Endothelial cell of umbilical vein (primary cell): ENCODE measurements around the gene HEATR5A. TPM values are rescaled to one million over a fixed set of nuclear protein-coding genes. Genes with fewer than 3 reads are reported as not detected.
"Not testable (repeated sequence)": the region's sequence is repeated elsewhere in the genome, so short reads cannot be mapped to it uniquely, and the experiment has no call there.

ENCODE experiments used
- BruUV-seq: library from RNA; stranded (reverse); fragments of 400-500 nt; replicated peaks from 2 replicates; lab custom pipeline; 2021; lab: Mats Ljungman, UMichigan
- CTCF ChIA-PET: fragments of 300-600, 350-600 bp; sonication (Branson Sonifier 250); formaldehyde crosslinking; loops from one replicate; lab custom pipeline; 2021; ENCODE audit warnings: antibody characterized with exemption, inconsistent platforms; lab: Charles Lee
- POLR2A ChIA-PET: fragments of 300-600, 350-600 bp; sonication (Branson Sonifier 250); formaldehyde crosslinking; loops from one replicate; lab custom pipeline; 2021; ENCODE audit warnings: antibody characterized with exemption, inconsistent platforms; lab: Charles Lee
- DNase-seq: peaks from one replicate; pipeline ENCODE4 v3.0.0-alpha.2; 2011; ENCODE audit warnings: low read depth, low spot score
- FAIRE-seq: peaks from 2 replicates; lab custom pipeline; 2011; peaks lifted over from hg19 to GRCh38; lab: Jason Lieb, UNC
- H2AFZ ChIP-seq: 2 replicates; pipeline ENCODE4 v1.6.0; 2012; ENCODE audit warnings: low read depth, low read length, control low read depth, inconsistent platforms
- H3K27ac ChIP-seq: 2 replicates; pipeline ENCODE4 v1.5.1; 2011; ENCODE audit warnings: low read depth, mild to moderate bottlenecking, control low read depth, low read length, moderate library complexity; ENCODE audit not compliant: insufficient read depth
- H3K27me3 ChIP-seq, 2 experiments: 2 replicates each; pipeline versions ENCODE4 v1.6.0 to v1.6.1; 2011; ENCODE audit warnings: low read length in 2 of 2, mixed read lengths in 1 of 2; ENCODE audit not compliant: control insufficient read depth in 2 of 2, insufficient read depth in 2 of 2
- H3K36me3 ChIP-seq, 2 experiments: 2 replicates in 1 of 2; 3 replicates in 1 of 2; pipeline ENCODE4 v1.5.1; 2011; ENCODE audit warnings: low read length in 2 of 2, mild to moderate bottlenecking in 1 of 2, moderate library complexity in 1 of 2; ENCODE audit not compliant: control insufficient read depth in 2 of 2, insufficient read depth in 2 of 2; ENCODE audit errors: extremely low read depth in 1 of 2
- H3K4me1 ChIP-seq: 3 replicates; pipeline ENCODE4 v1.5.1; 2011; ENCODE audit warnings: mild to moderate bottlenecking, low read length; ENCODE audit not compliant: control insufficient read depth, insufficient read depth; ENCODE audit errors: extremely low read depth
- H3K4me2 ChIP-seq: 2 replicates; pipeline ENCODE4 v1.6.1; 2011; ENCODE audit warnings: low read length, control low read depth, mixed read lengths; ENCODE audit not compliant: insufficient read depth
- H3K4me3 ChIP-seq, 3 experiments: fragments of 200-600 bp in 1 of 3; sonication (generic), shearing (Covaris generic) in 1 of 3; replicated peaks in 1 of 3; 2 replicates each; pipeline ENCODE4 v1.5.1; 2011 to 2016; ENCODE audit warnings: control low read depth in 3 of 3, low read length in 3 of 3, mild to moderate bottlenecking in 2 of 3, inconsistent platforms in 1 of 3, low read depth in 1 of 3, moderate library complexity in 1 of 3; ENCODE audit not compliant: insufficient read depth in 1 of 3
- H3K79me2 ChIP-seq: 2 replicates; pipeline ENCODE4 v1.6.0; 2012; ENCODE audit warnings: low read length, inconsistent platforms; ENCODE audit not compliant: control insufficient read depth, insufficient read depth
- H3K9ac ChIP-seq: replicated peaks from 2 replicates; pipeline ENCODE3; 2011; ENCODE audit warnings: low read length, control low read depth; ENCODE audit not compliant: insufficient read depth; ENCODE audit errors: extremely low read depth
- H3K9me1 ChIP-seq: replicated peaks from 3 replicates; pipeline ENCODE4 v1.6.0; 2011; ENCODE audit warnings: mild to moderate bottlenecking, low read length; ENCODE audit not compliant: control insufficient read depth, insufficient read depth; ENCODE audit errors: extremely low read depth
- H3K9me3 ChIP-seq: replicated peaks from 2 replicates; pipeline ENCODE4 v1.5.1; 2012; ENCODE audit warnings: low read length, inconsistent platforms; ENCODE audit not compliant: control insufficient read depth, insufficient read depth
- H4K20me1 ChIP-seq: replicated peaks from 2 replicates; pipeline ENCODE3; 2011; ENCODE audit warnings: mild to moderate bottlenecking, low read length; ENCODE audit not compliant: control insufficient read depth, insufficient read depth; ENCODE audit errors: extremely low read depth
- EZH2 ChIP-seq: IDR thresholded peaks from 2 replicates; pipeline ENCODE4 v1.6.1; 2012; ENCODE audit warnings: borderline replicate concordance, low read depth, mild to moderate bottlenecking, moderate library complexity, low read length, inconsistent platforms; ENCODE audit not compliant: severe bottlenecking
- FOS ChIP-seq: IDR thresholded peaks from 2 replicates; pipeline ENCODE4 v1.6.1; 2011; ENCODE audit warnings: mild to moderate bottlenecking, low read length, moderate library complexity, borderline replicate concordance; ENCODE audit not compliant: insufficient read depth
- GATA2 ChIP-seq: IDR thresholded peaks from 2 replicates; pipeline ENCODE4 v1.7.0; 2011; ENCODE audit warnings: low read depth, mild to moderate bottlenecking, moderate library complexity, mixed read lengths, low read length; ENCODE audit not compliant: insufficient read length, insufficient read depth
- JUN ChIP-seq: IDR thresholded peaks from 2 replicates; pipeline ENCODE4 v1.6.1; 2011; ENCODE audit warnings: borderline replicate concordance, low read depth; ENCODE audit not compliant: insufficient read length, insufficient read depth
- MAX ChIP-seq: IDR thresholded peaks from 2 replicates; pipeline ENCODE4 v1.6.1; 2011; ENCODE audit not compliant: insufficient read depth, insufficient read length
- MYC ChIP-seq: IDR thresholded peaks from one replicate; pipeline ENCODE4 v1.6.1; 2011; ENCODE audit warnings: mild to moderate bottlenecking, low read depth, low read length
- POLR2A ChIP-seq: IDR thresholded peaks from 2 replicates; pipeline ENCODE4 v1.6.1; 2012; ENCODE audit warnings: low read depth, mild to moderate bottlenecking, control low read depth, low read length
- POLR2AphosphoS5 ChIP-seq: IDR thresholded peaks from 2 replicates; pipeline ENCODE4 v1.6.1; 2012; ENCODE audit warnings: low read depth, mild to moderate bottlenecking, control low read depth, low read length, moderate library complexity; ENCODE audit not compliant: insufficient read depth
- dilution Hi-C: fragments of 300-500 bp; cut with MboI; formaldehyde crosslinking; loops from one replicate; pipeline ENCODE4 v1.15.0; 2019; ENCODE audit warnings: low sequenced_read_pairs; ENCODE audit not compliant: extremely low pct_ligation_motif_present
- intact Hi-C: fragments of 100-400 bp; cut with micrococcal nuclease; formaldehyde crosslinking; loops from one replicate; pipeline ENCODE4 v1.10.0; 2022
- polyA plus RNA-seq, 4 experiments: library from polyadenylated mRNA; depleted of rRNA in 3 of 4; stranded (reverse) in 3 of 4; unstranded in 1 of 4; fragments of >200 nt; gene quantifications; 2 replicates each; pipeline versions ENCODE4 v1.2.1 to v1.2.3, GENCODE V29; 2011 to 2012; ENCODE audit warnings: missing spikeins in 1 of 4
- total RNA-seq: library from RNA; stranded (reverse); gene quantifications from 2 replicates; pipeline ENCODE4 v1.2.3, GENCODE V29; 2021
- TF ChIP-seq, protein P1 (sequence below), 2 donors: IDR thresholded peaks; 1 replicate in 1 of 2; 2 replicates in 1 of 2; pipeline ENCODE4 v1.5.1; 2011; ENCODE audit warnings: low read length in 2 of 2, mild to moderate bottlenecking in 2 of 2, moderate library complexity in 2 of 2, control low read depth in 1 of 2, inconsistent platforms in 1 of 2, low read depth in 1 of 2; ENCODE audit not compliant: insufficient read depth in 1 of 2; ENCODE audit errors: extremely low read depth in 1 of 2

The HEATR5A gene
- total and polyA plus RNA-seq, 2 donors (not counting 3 experiments of a cell fraction or from before 2014, with no cell fraction given) = 12.6 to 45.3 TPM

DNA sequence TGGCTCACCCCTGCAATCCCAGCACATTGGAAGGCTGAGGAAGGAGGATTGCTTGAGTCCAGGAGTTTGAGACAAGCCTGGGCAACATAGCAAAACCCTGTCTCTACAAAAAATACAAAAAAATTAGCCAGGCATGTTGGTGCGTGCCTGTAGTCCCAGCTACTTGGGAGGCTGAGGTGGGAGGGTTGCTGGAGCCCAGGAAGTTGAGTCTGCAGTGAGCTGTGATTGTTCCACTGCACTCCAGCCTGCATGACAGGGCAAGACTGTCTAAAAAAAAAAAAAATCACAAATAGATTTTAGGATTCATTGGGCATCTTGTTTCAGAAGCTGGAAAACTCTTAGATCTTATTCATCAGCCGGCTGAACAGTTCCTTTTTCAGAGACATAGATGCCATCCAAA lies 42.1 kb upstream of the HEATR5A start:
- H3K79me2 ChIP-seq, H3K27me3 ChIP-seq, dilution Hi-C loops, POLR2A ChIA-PET, DNase-seq, FAIRE-seq, H3K9me1 ChIP-seq, H3K4me1 ChIP-seq, H3K4me3 ChIP-seq, H3K9ac ChIP-seq, H2AFZ ChIP-seq, H3K27ac ChIP-seq, H4K20me1 ChIP-seq, H3K36me3 ChIP-seq, H3K9me3 ChIP-seq, BruUV-seq, intact Hi-C loops, H3K4me2 ChIP-seq: not testable (repeated sequence)
- CTCF ChIA-PET = interaction anchor here (1.3 to 1.5 kb wide), 2 partner anchors 13 to 48 kb away, joined by 3 to 4 read pairs; no protein-coding TSS in a partner anchor

DNA sequence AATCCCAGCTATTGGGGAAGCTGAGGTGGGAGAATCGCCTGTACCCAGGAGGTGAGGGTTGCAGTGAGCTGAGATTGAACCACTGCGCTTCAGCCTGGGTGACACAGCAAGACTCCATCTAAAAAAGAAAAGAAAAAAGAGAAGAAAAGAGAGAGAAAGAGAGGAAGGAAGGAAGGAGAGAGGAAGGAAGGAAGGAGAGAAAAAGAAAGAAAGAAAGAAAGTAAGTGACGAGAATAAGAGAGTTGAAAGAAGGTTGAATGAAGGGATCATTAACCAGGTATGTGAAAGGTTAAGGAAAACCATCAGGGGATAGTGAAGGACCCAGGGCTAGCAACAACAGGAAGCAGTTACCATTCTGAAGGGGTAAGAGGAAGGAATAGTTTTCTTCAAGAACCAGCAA lies 41.2 kb upstream of the HEATR5A start:
- no TSS peak for BruUV-seq
- CTCF ChIA-PET = no interaction called here
- POLR2A ChIA-PET = no interaction called here
- Histone ChIP-seq H4K20me1 (no peaks in the 10 kb centered on the region), H3K27ac (no peak overlapping the region), H3K9ac (no peak overlapping the region), H3K4me2 (no peak overlapping the region), H3K27me3 (no peaks in the 10 kb centered on the region), H3K4me1 (no peaks in the 10 kb centered on the region), H3K36me3 (no peaks in the 10 kb centered on the region), H3K4me3 (no peak overlapping the region), H3K9me3 (no peaks in the 10 kb centered on the region), H3K79me2 (no peaks in the 10 kb centered on the region), H2AFZ (no peak overlapping the region), H3K9me1 (no peaks in the 10 kb centered on the region)
- intact Hi-C loops = no loop called here
- no peak for DNase-seq
- no peak for FAIRE-seq
- dilution Hi-C loops = no loop called here
- TF ChIP-seq EZH2 (no peak), MYC (no peak), JUN (no peak), GATA2 (no peak), FOS (no peak), POLR2AphosphoS5 (no peak), POLR2A (no peak), MAX (no peak)
- TF ChIP-seq, protein P1, sequence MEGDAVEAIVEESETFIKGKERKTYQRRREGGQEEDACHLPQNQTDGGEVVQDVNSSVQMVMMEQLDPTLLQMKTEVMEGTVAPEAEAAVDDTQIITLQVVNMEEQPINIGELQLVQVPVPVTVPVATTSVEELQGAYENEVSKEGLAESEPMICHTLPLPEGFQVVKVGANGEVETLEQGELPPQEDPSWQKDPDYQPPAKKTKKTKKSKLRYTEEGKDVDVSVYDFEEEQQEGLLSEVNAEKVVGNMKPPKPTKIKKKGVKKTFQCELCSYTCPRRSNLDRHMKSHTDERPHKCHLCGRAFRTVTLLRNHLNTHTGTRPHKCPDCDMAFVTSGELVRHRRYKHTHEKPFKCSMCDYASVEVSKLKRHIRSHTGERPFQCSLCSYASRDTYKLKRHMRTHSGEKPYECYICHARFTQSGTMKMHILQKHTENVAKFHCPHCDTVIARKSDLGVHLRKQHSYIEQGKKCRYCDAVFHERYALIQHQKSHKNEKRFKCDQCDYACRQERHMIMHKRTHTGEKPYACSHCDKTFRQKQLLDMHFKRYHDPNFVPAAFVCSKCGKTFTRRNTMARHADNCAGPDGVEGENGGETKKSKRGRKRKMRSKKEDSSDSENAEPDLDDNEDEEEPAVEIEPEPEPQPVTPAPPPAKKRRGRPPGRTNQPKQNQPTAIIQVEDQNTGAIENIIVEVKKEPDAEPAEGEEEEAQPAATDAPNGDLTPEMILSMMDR (IDR thresholded peaks at IDR 0.05; ENCODE audit: extremely low read depth in 1 of 2, insufficient read depth in 1 of 2, low read depth in 1 of 2, low read length in 2 of 2) = no peak
